ENCODE measurements around the gene CXXC4.

- TF ChIP-seq CTCF (IDR thresholded peaks at IDR 0.05), result no peak
- no peak for TF ChIP-seq POLR2A (IDR thresholded peaks at IDR 0.05)
Observed at GRCh38 chr4:104472766-104473165, 21.9 kb downstream of the CXXC4 start.

All from right lobe of liver (tissue), 4 donors.